ENCODE results near the gene ZBTB7C. TPM values are rescaled to one million over a fixed set of nuclear protein-coding genes. Genes with fewer than 3 reads are reported as not detected.

ZBTB7C gene
- total and polyA plus RNA-seq, 4 donors: 0.19 to 1.1 (median 0.45) TPM

DNA sequence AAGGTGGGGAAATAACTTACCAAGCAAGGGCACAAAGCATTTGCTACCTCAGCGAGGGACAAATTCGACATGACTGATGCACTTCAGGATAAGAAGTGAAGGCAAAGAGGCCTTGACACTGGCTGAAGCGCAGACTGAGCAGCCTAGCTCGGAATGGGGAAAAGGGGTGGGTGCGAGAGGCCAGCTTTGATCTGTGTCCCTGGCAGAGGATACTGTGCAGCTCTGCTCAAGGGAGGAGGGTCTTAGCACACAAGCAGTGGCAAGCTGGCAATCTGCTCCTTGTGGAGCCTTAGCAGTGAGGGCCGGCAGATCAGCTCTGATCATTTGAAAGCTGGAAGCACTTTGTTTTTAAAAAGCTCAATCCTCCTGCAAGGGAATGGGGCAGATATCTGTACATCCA, 222.3 kb downstream of the ZBTB7C start (continued):
- no peak for TF ChIP-seq GABPA (IDR thresholded peaks at IDR 0.05 in 1 of 2, conservative IDR thresholded peaks at IDR 0.05 in 1 of 2)

DNA sequence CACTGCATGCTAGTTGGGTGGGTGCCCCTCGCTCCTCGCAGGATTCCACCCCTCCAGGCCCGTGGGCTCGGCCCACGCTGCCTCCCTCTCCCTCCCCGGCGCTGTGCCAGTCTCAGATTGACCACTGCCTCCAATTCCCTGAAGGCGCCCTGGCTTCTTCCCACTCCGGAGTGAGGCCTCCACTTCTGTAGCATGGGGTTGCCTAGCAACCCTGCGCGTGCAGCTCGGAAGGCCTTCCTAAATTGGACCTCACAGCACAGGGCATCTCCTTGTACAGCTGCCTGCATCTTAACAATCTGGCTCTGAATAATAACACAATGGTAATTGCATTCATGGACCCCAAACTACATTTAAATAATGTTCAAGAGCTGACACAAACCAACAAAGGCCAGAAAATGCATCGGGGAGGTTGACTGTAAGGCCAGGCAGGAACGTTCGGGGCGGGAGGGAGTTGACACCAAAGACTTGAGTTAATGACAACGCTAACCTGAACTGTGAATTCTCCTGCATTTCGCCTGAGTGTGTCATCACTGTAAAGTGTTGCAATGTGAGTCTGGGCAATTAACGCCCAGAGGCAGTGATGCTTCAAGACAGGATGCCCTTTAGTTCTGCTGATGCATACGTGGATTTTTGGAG, 222.9 kb downstream of the ZBTB7C start:
- Histone ChIP-seq H3K9me3 (ENCODE audit: control insufficient read depth in 4 of 4, low read length in 3 of 4) (no peaks in the 10 kb centered on the region), H3K27ac (ENCODE audit: low read depth in 1 of 2, low read length in 2 of 2) (no peak overlapping the region), H3K9ac (ENCODE audit: low read depth in 1 of 2, low read length in 2 of 2) (no peak overlapping the region), H3K27me3 (ENCODE audit: control insufficient read depth in 4 of 4, insufficient read depth in 4 of 4, low read length in 3 of 4) (no peaks in the 10 kb centered on the region), H3K4me3 (ENCODE audit: low read depth in 1 of 3, low read length in 3 of 3) (no peak overlapping the region), H3K36me3 (ENCODE audit: control insufficient read depth in 4 of 4, insufficient read depth in 3 of 4, low read depth in 1 of 4, low read length in 3 of 4) (no peaks in the 10 kb centered on the region), H3K4me1 (ENCODE audit: control insufficient read depth in 4 of 4, insufficient read depth in 4 of 4, low read length in 3 of 4) (peaks cover 0 to 6% (median 2%) of the 10 kb centered on the region in 4 donors)
- DNase-seq (ENCODE audit: low spot score): no peak
- 83% methylated on average over 20 of the region's 20 CpGs for WGBS
- TF ChIP-seq JUND (IDR thresholded peaks at IDR 0.05) (no peak), NR2F2 (IDR thresholded peaks at IDR 0.05) (no peak), GABPA (IDR thresholded peaks at IDR 0.05 in 1 of 2, conservative IDR thresholded peaks at IDR 0.05 in 1 of 2) (no peak), FOXA1 (IDR thresholded peaks at IDR 0.05) (no peak)
- TF ChIP-seq, protein P1, sequence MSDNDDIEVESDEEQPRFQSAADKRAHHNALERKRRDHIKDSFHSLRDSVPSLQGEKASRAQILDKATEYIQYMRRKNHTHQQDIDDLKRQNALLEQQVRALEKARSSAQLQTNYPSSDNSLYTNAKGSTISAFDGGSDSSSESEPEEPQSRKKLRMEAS (IDR thresholded peaks at IDR 0.05): no peak

DNA sequence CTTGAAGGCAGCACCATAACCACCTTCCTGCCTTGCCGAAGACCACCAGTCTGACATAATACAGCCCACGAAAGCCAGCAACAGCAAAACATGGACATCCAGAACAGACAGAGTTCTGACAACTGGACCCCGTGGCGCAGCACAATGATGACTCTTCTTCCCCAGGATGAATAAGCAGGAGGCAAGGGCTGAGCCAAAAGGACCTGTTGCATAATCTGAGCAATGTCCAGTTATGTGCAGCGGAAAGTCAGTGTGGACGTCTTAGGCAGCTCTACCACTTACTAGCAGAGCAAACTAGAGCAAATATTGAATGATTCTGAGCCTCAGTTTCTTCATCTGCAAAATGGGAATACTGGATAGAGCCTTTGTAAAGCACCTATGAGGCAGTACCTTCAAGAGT, 225.1 kb downstream of the ZBTB7C start:
- no peak for DNase-seq (ENCODE audit: low spot score)
- H3K9ac ChIP-seq (ENCODE audit: low read depth in 1 of 2, low read length in 2 of 2): no peak overlapping the region

DNA sequence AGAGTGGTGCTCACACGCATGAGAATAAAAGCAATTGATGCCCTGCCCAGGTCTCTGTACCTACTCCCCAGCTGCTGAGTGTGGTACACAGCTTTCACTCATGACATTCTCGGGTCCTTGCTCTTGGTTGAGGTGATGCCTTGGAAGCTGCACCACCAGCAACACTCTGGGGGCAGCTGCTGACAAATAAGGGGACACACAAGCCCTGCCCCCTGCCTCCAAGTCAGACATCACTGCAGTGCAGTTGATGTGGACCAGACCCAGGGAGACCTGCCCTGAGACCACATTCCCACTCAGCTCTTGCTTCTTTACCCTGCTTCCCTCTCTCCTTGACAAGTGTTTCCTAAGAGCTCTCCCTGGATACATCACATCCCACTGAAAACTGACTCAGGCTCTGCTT, 225.6 kb downstream of the ZBTB7C start:
- no peaks in the 10 kb centered on the region for H3K36me3 ChIP-seq (ENCODE audit: control insufficient read depth in 4 of 4, insufficient read depth in 3 of 4, low read depth in 1 of 4, low read length in 3 of 4)
- H3K9me3 ChIP-seq (ENCODE audit: control insufficient read depth in 4 of 4, low read length in 3 of 4): no peaks in the 10 kb centered on the region
- H3K4me1 ChIP-seq (ENCODE audit: control insufficient read depth in 4 of 4, insufficient read depth in 4 of 4, low read length in 3 of 4): peaks cover 0 to 6% (median 2%) of the 10 kb centered on the region in 4 donors
- no peak for DNase-seq (ENCODE audit: low spot score)
- WGBS: 97% methylated on average over 2 of the region's 2 CpGs
- H3K27ac ChIP-seq (ENCODE audit: low read depth in 1 of 2, low read length in 2 of 2): no peak overlapping the region
- no peaks in the 10 kb centered on the region for H3K27me3 ChIP-seq (ENCODE audit: control insufficient read depth in 4 of 4, insufficient read depth in 4 of 4, low read length in 3 of 4)
- H3K9ac ChIP-seq (ENCODE audit: low read depth in 1 of 2, low read length in 2 of 2): no peak overlapping the region
- H3K4me3 ChIP-seq (ENCODE audit: low read depth in 1 of 3, low read length in 3 of 3): no peak overlapping the region
- no peak for TF ChIP-seq EGR1 (IDR thresholded peaks at IDR 0.05; ENCODE audit: low read depth in 2 of 2)
- TF ChIP-seq RXRA (IDR thresholded peaks at IDR 0.05): no peak
- TF ChIP-seq HNF4G (IDR thresholded peaks at IDR 0.05): no peak
- TF ChIP-seq RAD21 (IDR thresholded peaks at IDR 0.05): no peak
- TF ChIP-seq NR2F2 (IDR thresholded peaks at IDR 0.05): no peak
- TF ChIP-seq, protein P2, sequence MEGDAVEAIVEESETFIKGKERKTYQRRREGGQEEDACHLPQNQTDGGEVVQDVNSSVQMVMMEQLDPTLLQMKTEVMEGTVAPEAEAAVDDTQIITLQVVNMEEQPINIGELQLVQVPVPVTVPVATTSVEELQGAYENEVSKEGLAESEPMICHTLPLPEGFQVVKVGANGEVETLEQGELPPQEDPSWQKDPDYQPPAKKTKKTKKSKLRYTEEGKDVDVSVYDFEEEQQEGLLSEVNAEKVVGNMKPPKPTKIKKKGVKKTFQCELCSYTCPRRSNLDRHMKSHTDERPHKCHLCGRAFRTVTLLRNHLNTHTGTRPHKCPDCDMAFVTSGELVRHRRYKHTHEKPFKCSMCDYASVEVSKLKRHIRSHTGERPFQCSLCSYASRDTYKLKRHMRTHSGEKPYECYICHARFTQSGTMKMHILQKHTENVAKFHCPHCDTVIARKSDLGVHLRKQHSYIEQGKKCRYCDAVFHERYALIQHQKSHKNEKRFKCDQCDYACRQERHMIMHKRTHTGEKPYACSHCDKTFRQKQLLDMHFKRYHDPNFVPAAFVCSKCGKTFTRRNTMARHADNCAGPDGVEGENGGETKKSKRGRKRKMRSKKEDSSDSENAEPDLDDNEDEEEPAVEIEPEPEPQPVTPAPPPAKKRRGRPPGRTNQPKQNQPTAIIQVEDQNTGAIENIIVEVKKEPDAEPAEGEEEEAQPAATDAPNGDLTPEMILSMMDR (IDR thresholded peaks at IDR 0.05; ENCODE audit: low read depth, low read length, missing input control): no peak
- TF ChIP-seq, protein P3, sequence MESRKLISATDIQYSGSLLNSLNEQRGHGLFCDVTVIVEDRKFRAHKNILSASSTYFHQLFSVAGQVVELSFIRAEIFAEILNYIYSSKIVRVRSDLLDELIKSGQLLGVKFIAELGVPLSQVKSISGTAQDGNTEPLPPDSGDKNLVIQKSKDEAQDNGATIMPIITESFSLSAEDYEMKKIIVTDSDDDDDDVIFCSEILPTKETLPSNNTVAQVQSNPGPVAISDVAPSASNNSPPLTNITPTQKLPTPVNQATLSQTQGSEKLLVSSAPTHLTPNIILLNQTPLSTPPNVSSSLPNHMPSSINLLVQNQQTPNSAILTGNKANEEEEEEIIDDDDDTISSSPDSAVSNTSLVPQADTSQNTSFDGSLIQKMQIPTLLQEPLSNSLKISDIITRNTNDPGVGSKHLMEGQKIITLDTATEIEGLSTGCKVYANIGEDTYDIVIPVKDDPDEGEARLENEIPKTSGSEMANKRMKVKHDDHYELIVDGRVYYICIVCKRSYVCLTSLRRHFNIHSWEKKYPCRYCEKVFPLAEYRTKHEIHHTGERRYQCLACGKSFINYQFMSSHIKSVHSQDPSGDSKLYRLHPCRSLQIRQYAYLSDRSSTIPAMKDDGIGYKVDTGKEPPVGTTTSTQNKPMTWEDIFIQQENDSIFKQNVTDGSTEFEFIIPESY (IDR thresholded peaks at IDR 0.05): no peak
- TF ChIP-seq, protein P1 (IDR thresholded peaks at IDR 0.05): no peak
- no peak for TF ChIP-seq GABPA (IDR thresholded peaks at IDR 0.05 in 1 of 2, conservative IDR thresholded peaks at IDR 0.05 in 1 of 2)
- TF ChIP-seq FOXA2 (IDR thresholded peaks at IDR 0.05): no peak
- TF ChIP-seq TAF1 (conservative IDR thresholded peaks at IDR 0.05): no peak
- TF ChIP-seq, protein P4, sequence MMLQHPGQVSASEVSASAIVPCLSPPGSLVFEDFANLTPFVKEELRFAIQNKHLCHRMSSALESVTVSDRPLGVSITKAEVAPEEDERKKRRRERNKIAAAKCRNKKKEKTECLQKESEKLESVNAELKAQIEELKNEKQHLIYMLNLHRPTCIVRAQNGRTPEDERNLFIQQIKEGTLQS (IDR thresholded peaks at IDR 0.05): no peak
- no peak for TF ChIP-seq JUND (IDR thresholded peaks at IDR 0.05)
- TF ChIP-seq FOXA1 (IDR thresholded peaks at IDR 0.05): no peak
- no peak for TF ChIP-seq SP1 (IDR thresholded peaks at IDR 0.05)

More for the DNA sequence above, 225.1 kb downstream of the ZBTB7C start:
- TF ChIP-seq EGR1 (IDR thresholded peaks at IDR 0.05; ENCODE audit: low read depth in 2 of 2): no peak
- TF ChIP-seq JUND (IDR thresholded peaks at IDR 0.05): no peak
- TF ChIP-seq YY1 (IDR thresholded peaks at IDR 0.05): no peak
- TF ChIP-seq HNF4A (conservative IDR thresholded peaks at IDR 0.05): peak; percentile 65 to 66
- no peak for TF ChIP-seq TAF1 (conservative IDR thresholded peaks at IDR 0.05)
- TF ChIP-seq, protein P4 (IDR thresholded peaks at IDR 0.05): no peak
- no peak for TF ChIP-seq SP1 (IDR thresholded peaks at IDR 0.05)
- TF ChIP-seq FOXA2 (IDR thresholded peaks at IDR 0.05): no peak
- 65% methylated on average over 6 of the region's 6 CpGs for WGBS
- Histone ChIP-seq H3K36me3 (ENCODE audit: control insufficient read depth in 4 of 4, insufficient read depth in 3 of 4, low read depth in 1 of 4, low read length in 3 of 4) (no peaks in the 10 kb centered on the region), H3K27me3 (ENCODE audit: control insufficient read depth in 4 of 4, insufficient read depth in 4 of 4, low read length in 3 of 4) (no peaks in the 10 kb centered on the region), H3K4me1 (ENCODE audit: control insufficient read depth in 4 of 4, insufficient read depth in 4 of 4, low read length in 3 of 4) (peaks cover 0 to 6% (median 2%) of the 10 kb centered on the region in 4 donors), H3K9me3 (ENCODE audit: control insufficient read depth in 4 of 4, low read length in 3 of 4) (no peaks in the 10 kb centered on the region), H3K4me3 (ENCODE audit: low read depth in 1 of 3, low read length in 3 of 3) (no peak overlapping the region), H3K27ac (ENCODE audit: low read depth in 1 of 2, low read length in 2 of 2) (no peak overlapping the region)

Measured in liver (tissue), 9 donors.